DOHH2 (cell line): ENCODE data around the gene RARB.

Source experiments
- H3F3A ChIP-seq: fragments of 200-600 bp; sonication (generic), shearing (Covaris generic); 2 replicates; pipeline ENCODE4 v1.6.0; 2016; ENCODE audit warnings: antibody characterized with exemption, mild to moderate bottlenecking; ENCODE audit not compliant: control insufficient read depth, insufficient read depth
- H3K27ac ChIP-seq: fragments of 200-600 bp; sonication (generic); 2 replicates; pipeline ENCODE4 v1.5.1; 2014; ENCODE audit warnings: low read depth, mild to moderate bottlenecking, low read length, moderate library complexity
- H3K27me3 ChIP-seq: fragments of 200-600 bp; sonication (generic); 2 replicates; pipeline ENCODE4 v1.6.1; 2014; ENCODE audit warnings: mild to moderate bottlenecking, low read length, mixed read lengths; ENCODE audit not compliant: control insufficient read depth
- H3K36me3 ChIP-seq: fragments of 200-600 bp; sonication (generic); 2 replicates; pipeline ENCODE4 v1.6.1; 2014; ENCODE audit warnings: mild to moderate bottlenecking, low read length, moderate library complexity, mixed read lengths; ENCODE audit not compliant: control insufficient read depth
- H3K4me1 ChIP-seq: fragments of 200-600 bp; sonication (generic); 2 replicates; pipeline ENCODE4 v1.6.1; 2014; ENCODE audit warnings: mild to moderate bottlenecking, low read length, mixed read lengths; ENCODE audit not compliant: control insufficient read depth
- H3K4me2 ChIP-seq: fragments of 200-600 bp; sonication (generic); 2 replicates; pipeline ENCODE4 v1.6.0; 2014; ENCODE audit warnings: mild to moderate bottlenecking, low read length, moderate library complexity
- H3K4me3 ChIP-seq: fragments of 200-600 bp; sonication (generic); 2 replicates; pipeline ENCODE4 v1.5.1; 2014; ENCODE audit warnings: mild to moderate bottlenecking, low read length, mixed read lengths
- H3K79me2 ChIP-seq: fragments of 200-600 bp; sonication (generic); 2 replicates; pipeline ENCODE4 v1.6.1; 2014; ENCODE audit warnings: mild to moderate bottlenecking, low read length, mixed read lengths; ENCODE audit not compliant: control insufficient read depth
- H3K9me2 ChIP-seq: fragments of 200-600 bp; sonication (generic); replicated peaks from 2 replicates; pipeline ENCODE4 v1.6.1; 2014; ENCODE audit warnings: mild to moderate bottlenecking, low read length, mixed read lengths; ENCODE audit not compliant: control insufficient read depth
- H3K9me3 ChIP-seq: fragments of 200-600 bp; sonication (generic); 2 replicates; pipeline ENCODE4 v1.6.1; 2014; ENCODE audit warnings: antibody characterized with exemption, low read length, mixed read lengths; ENCODE audit not compliant: control insufficient read depth, insufficient read depth
- H4K20me1 ChIP-seq: fragments of 200-600 bp; sonication (generic); 2 replicates; pipeline ENCODE4 v1.6.0; 2014; ENCODE audit warnings: low read depth, mild to moderate bottlenecking, antibody characterized with exemption, low read length, moderate library complexity; ENCODE audit not compliant: control insufficient read depth, insufficient read depth
- CTCF ChIP-seq: fragments of 200-600 bp; sonication (generic); IDR thresholded peaks from one replicate; pipeline ENCODE4 v1.5.1; 2014; ENCODE audit warnings: antibody characterized with exemption, mild to moderate bottlenecking, low read depth, low read length; ENCODE audit not compliant: poor library complexity, severe bottlenecking
- EZH2phosphoT487 ChIP-seq: fragments of 200-600 bp; sonication (generic); IDR thresholded peaks from 2 replicates; pipeline ENCODE4 v1.6.1; 2017; ENCODE audit warnings: borderline replicate concordance, mild to moderate bottlenecking, antibody characterized with exemption, low read length, moderate library complexity, mixed read lengths

RARB gene

GRCh38 chr3:25480811-25481210 lies 52.7 kb downstream of the RARB start:
- H3K9me2 ChIP-seq = no peaks in the 10 kb centered on the region
- no peaks in the 10 kb centered on the region for H3K4me1 ChIP-seq
- no peak for TF ChIP-seq EZH2phosphoT487
- no peak for TF ChIP-seq CTCF
- no peaks in the 10 kb centered on the region for H3K9me3 ChIP-seq
- no peaks in the 10 kb centered on the region for H3K27me3 ChIP-seq
- no peak overlapping the region for H3K4me3 ChIP-seq
- no peaks in the 10 kb centered on the region for H3K79me2 ChIP-seq
- H4K20me1 ChIP-seq = no peaks in the 10 kb centered on the region
- H3F3A ChIP-seq = no peaks in the 10 kb centered on the region
- H3K4me2 ChIP-seq = no peak overlapping the region
- H3K36me3 ChIP-seq = no peaks in the 10 kb centered on the region
- H3K27ac ChIP-seq = no peak overlapping the region

DNA sequence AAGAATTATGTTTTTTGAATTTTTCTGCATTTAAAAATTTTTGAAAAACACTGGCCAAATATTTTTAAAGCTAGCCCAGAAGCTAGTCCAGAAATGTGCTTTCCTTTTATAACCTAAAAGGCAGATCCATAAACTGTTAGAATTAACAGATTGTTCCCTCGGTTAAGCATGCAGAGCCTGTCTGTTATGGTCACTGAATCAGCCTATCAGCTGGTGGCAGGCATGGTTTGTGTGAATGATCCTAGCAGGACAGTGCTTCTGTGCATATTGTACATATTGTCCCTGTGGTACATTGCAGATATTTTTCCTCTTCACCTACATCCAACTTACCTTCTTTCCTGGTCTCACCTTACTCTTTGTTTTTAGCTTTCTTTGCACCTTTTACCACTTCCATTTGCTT lies 53.3 kb downstream of the RARB start:
- no peaks in the 10 kb centered on the region for H3K79me2 ChIP-seq
- no peak overlapping the region for H3K27ac ChIP-seq
- no peaks in the 10 kb centered on the region for H3K27me3 ChIP-seq
- no peak overlapping the region for H3K4me3 ChIP-seq
- H3K36me3 ChIP-seq = no peaks in the 10 kb centered on the region
- no peaks in the 10 kb centered on the region for H3K9me2 ChIP-seq
- H3K4me2 ChIP-seq = no peak overlapping the region
- no peaks in the 10 kb centered on the region for H3F3A ChIP-seq
- no peaks in the 10 kb centered on the region for H4K20me1 ChIP-seq
- H3K4me1 ChIP-seq = no peaks in the 10 kb centered on the region
- no peaks in the 10 kb centered on the region for H3K9me3 ChIP-seq
- TF ChIP-seq CTCF (no peak), EZH2phosphoT487 (no peak)

GRCh38 chr3:25483456-25483855 lies 55.4 kb downstream of the RARB start:
- H3K4me1 ChIP-seq = no peaks in the 10 kb centered on the region
- no peaks in the 10 kb centered on the region for H3F3A ChIP-seq
- H3K36me3 ChIP-seq = no peaks in the 10 kb centered on the region
- no peaks in the 10 kb centered on the region for H3K9me2 ChIP-seq
- no peaks in the 10 kb centered on the region for H4K20me1 ChIP-seq
- no peaks in the 10 kb centered on the region for H3K27me3 ChIP-seq
- no peak overlapping the region for H3K4me3 ChIP-seq
- H3K27ac ChIP-seq = no peak overlapping the region
- no peaks in the 10 kb centered on the region for H3K79me2 ChIP-seq
- no peak overlapping the region for H3K4me2 ChIP-seq
- H3K9me3 ChIP-seq = no peaks in the 10 kb centered on the region
- TF ChIP-seq EZH2phosphoT487 (no peak), CTCF (no peak)

DNA sequence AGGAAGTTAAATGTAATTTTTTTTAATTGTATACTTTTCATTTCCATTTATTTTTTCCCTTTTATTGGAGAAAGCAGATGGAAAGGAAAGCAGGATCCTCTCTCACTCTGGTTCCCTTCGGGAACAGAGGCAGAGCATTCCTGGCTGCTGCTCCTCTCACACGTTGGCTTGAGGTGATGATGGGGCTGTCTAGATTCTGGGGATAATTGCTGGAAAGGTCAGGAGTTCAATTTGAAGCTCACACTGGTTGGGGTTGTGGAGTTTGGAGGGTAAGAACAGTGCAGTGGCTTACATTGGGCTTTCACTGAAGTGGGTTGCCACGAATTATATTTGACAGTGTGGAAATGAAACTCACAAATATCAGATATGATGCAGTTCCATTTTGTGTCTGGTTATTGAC lies 57.6 kb downstream of the RARB start:
- H4K20me1 ChIP-seq = no peaks in the 10 kb centered on the region
- H3K27me3 ChIP-seq = no peaks in the 10 kb centered on the region
- TF ChIP-seq CTCF (no peak), EZH2phosphoT487 (no peak)
- no peak overlapping the region for H3K4me3 ChIP-seq
- no peak overlapping the region for H3K27ac ChIP-seq
- H3K9me3 ChIP-seq = no peaks in the 10 kb centered on the region
- H3K9me2 ChIP-seq = no peaks in the 10 kb centered on the region
- no peaks in the 10 kb centered on the region for H3F3A ChIP-seq
- no peaks in the 10 kb centered on the region for H3K4me1 ChIP-seq
- no peaks in the 10 kb centered on the region for H3K79me2 ChIP-seq
- H3K36me3 ChIP-seq = no peaks in the 10 kb centered on the region
- H3K4me2 ChIP-seq = no peak overlapping the region
